Right ventricle myocardium inferior (tissue), 1 donor: ENCODE results near the gene COL4A1. TPM values are rescaled to one million over a fixed set of nuclear protein-coding genes. Genes with fewer than 3 reads are reported as not detected.

ENCODE experiments used
- ATAC-seq: fragments of 200-7000 bp; cut with Tn5 transposase; one replicate; pipeline ENCODE4 v1.9.1; 2020; ENCODE audit warnings: mild to moderate bottlenecking, moderate library complexity
- DNase-seq: peaks from one replicate; pipeline ENCODE4 v3.0.0; 2021; ENCODE audit errors: missing footprints
- intact Hi-C: fragments of 100-400 bp; cut with DNase I; formaldehyde crosslinking; loops from one replicate; pipeline ENCODE4 v1.11.0; 2022
- total RNA-seq: library from RNA; stranded (reverse); fragmentation: NEBNext Ultra II Directional; extraction: Animal tissue kit (Norgen Biotek cat#: 25700); gene quantifications from one replicate; pipeline ENCODE4 v1.2.1, GENCODE V29; 2021
- donor health status: DM: no; HTN: yes; CAD: no; lungs with severe emphysema.

Gene COL4A1
- total RNA-seq, 1 donor from 2014 or later, result 128 TPM

DNA sequence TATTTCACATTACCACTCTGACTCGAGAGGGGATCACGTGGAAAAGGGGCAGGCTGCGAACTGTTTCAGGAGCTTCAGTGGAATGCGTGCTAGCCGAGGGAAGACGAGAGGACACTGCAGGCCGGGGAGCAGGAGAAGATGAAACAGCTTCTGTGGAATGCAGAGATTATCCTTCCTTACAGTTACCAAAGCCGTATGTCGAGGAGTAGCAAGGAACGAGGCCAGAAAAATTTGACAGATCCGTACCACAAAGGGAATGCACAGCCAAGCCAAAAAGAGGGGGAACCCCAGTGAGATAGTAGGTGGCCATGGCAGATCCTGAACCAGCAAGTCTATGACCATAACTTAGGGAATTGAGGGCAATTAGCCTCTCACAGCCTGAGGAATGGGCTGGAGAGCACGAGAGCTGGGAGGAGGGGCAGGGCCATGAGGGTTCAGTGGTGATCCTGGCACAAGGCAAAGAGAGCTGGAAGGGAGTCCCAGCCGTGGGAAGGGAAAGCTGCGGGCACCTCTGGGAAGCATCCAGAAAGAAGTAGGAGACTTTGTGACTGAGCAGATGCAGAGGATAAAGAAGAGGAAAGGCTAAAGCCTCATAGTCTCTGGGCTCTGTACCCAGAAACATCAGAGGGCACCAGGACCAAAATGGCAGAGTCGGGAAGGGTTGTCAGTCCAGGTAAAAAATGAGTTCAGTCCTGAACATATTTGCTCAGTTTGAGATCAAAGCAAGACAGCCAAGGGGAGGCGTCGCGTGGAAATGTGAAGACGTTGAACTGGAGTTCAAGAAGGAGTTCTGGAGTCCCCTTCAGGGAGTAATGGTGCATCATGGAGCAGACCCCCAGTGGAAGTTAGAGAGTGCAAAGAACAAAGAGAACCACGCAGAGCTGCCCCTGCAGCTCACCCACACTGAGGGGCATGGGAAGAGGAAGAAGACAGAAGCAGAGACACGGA, 5.1 kb downstream of the COL4A1 start:
- no peak for DNase-seq
- ATAC-seq, result no peak
- intact Hi-C loops, result no loop called here

- no peak for ATAC-seq
- intact Hi-C loops, result no loop called here
- DNase-seq, result no peak
Measured at GRCh38 chr13:110301083-110301482, 5.9 kb downstream of the COL4A1 start.

DNA sequence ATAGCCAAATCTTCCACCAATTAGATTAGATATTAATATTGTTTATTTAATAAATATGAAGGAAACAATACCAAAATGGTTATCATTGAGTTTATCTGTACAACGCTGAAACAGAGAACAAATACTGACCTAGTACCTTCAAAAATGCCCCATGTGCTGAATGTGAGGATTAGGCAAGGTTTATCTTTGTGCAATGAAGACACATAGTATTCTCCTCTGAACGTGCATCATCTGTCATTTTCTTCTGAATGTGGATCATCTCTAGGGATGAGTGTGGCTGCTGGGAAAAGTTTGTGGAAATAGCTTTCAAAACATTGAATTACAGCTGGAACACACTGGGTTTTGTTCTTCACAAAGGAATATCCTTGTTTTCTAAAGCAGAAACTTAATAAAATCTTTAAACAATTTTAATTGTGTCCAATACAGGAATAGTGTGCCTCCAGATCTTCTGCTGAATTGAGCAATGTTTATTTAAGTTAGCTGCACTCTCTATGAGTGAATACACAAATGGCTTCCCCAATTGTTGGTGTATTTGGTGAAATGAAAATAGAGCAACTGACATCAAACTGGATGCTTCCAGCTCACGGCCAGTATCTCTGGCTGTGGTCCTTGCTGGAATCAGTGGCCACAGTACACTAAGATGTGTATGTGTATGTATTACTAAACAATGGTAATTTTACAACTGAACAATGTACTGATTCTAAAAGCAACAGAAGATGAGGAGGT, 6.7 kb downstream of the COL4A1 start:
- DNase-seq (no peak), ATAC-seq (no peak)
- intact Hi-C loops, result no loop called here

- DNase-seq (no peak), ATAC-seq (no peak)
- intact Hi-C loops, result no loop called here
Measured at GRCh38 chr13:110299283-110299840, 7.6 kb downstream of the COL4A1 start.

GRCh38 chr13:110298505-110299282, 8.3 kb downstream of the COL4A1 start:
- DNase-seq, result no peak
- intact Hi-C loops, result no loop called here
- peak; percentile 15 for ATAC-seq

DNA sequence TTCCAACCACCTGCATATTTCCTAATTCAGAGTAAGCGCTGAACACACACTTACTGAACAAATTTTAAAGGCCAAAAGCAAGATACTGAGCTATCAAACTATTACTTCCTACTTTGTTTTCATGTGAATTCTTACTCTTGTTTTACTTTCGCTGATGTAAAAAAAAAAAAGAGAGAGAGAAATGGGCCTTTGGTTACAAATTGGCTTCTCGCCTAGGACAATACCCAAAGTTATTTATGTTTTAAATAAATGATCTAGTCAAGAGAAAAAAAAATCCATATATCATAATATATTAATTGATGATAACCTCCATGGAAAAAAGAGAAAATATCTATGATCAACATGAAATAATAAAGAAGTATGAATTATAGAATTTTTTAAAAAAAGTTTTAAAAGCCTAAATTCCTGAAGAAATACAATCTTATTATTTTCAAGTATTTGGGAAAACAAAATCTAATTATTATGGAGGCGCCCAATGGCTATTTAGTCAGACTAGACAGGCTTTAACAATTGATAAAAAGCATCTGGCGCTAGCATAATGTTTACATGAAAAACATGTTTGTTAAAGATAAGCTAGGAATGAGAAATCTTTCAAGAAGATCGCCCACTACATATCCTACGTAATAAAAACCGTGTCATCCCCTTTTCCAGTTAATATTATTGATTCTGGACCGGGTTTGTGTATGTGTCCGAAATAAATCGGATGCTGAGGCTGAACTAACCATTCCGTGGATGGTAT, 9.0 kb downstream of the COL4A1 start:
- ATAC-seq, result no peak
- DNase-seq, result no peak
- intact Hi-C loops, result no loop called here

DNA sequence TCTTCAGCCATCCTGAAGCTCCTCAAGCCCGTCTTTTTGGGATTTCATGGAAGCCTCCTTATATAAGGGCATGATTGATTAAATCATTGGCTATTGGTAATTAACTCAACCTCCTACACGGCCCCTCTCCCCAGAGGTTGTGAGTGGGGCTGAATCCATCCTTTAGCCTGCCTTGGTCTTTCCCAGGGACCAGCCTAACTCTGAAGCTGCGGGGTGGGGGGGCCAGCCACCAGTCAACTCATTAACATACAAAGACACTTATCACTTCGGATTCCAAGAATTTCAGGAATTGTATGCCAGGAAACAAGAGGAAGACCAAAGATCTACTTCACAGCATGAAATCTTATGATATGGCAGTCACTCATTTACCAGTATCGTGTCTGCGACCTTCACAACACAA, 9.9 kb downstream of the COL4A1 start:
- intact Hi-C loops, result no loop called here
- ATAC-seq (no peak), DNase-seq (no peak)

- intact Hi-C loops, result no loop called here
- ATAC-seq (no peak), DNase-seq (no peak)
Measured at GRCh38 chr13:110294622-110295021, 12.3 kb downstream of the COL4A1 start.

DNA sequence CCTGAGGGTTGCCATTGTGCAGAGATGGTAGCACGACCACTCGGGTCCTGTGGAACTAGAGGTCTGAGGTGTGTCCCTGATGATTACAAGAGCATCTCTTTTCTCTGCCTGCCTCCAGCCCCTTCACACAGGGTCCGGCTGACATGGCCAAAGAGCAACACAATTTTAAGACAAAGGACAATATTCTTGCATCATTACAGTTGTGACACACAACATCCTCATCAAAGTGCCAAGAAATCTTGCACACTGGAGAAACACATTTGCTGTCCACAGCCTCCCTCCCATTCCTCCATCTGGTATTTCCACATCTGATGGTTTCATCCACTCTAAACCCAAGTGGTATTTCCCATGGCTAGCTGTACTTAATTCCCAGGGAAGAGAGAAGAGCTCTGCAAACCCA, 12.8 kb downstream of the COL4A1 start:
- no peak for DNase-seq
- peak; percentile 86 for ATAC-seq

GRCh38 chr13:110293649-110294048, 13.3 kb downstream of the COL4A1 start:
- intact Hi-C loops, result no loop called here
- DNase-seq, result no peak
- ATAC-seq, result peak; percentile 47

More for the DNA sequence above, 12.8 kb downstream of the COL4A1 start:
- intact Hi-C loops, result no loop called here

DNA sequence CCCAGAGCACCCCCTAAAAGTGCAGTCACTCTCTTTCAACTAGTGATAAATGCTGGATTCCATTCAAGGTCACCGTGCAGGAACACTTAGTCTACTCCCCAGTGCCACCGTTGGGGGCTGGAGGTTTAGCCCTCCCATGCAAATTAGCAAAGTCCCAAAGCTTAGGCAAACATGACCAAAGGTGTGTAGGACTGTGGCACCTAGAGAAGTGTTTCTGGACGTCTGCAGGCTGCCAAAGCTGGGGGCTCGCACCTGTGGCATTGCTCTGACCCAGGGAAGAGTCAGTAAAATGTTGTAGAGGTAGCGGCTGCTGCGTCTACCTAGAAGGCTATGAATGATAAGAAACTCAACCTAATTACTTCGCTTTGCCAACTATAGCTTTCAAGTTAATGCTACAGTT, 13.9 kb downstream of the COL4A1 start:
- DNase-seq (no peak), ATAC-seq (no peak)
- intact Hi-C loops, result no loop called here

DNA sequence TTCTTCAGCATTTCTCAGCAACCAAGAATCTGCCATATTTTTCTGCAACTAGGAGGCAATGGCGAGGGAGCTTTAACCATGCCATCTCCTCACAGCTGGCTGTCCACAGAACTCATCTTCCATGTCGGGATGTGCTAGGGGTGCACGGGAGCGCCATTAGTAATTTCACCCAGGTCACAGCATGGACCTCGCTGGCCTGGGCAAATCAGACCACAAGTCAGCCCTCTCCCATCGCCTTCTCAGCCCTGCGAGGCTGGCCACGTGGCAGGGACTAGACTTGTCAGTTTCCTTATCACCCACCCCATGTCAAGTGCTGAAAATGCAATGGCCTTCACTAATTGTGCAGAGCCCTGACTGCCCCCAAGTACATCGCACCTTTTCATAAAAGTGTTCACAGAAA, 15.7 kb downstream of the COL4A1 start:
- DNase-seq (no peak), ATAC-seq (no peak)
- intact Hi-C loops, result no loop called here

- no peak for DNase-seq
- intact Hi-C loops, result no loop called here
- ATAC-seq, result no peak
Measured at GRCh38 chr13:110290826-110291225, 16.1 kb downstream of the COL4A1 start.

- intact Hi-C loops, result no loop called here
- DNase-seq, result no peak
- ATAC-seq, result no peak
Measured at GRCh38 chr13:110290153-110290552, 16.8 kb downstream of the COL4A1 start.

DNA sequence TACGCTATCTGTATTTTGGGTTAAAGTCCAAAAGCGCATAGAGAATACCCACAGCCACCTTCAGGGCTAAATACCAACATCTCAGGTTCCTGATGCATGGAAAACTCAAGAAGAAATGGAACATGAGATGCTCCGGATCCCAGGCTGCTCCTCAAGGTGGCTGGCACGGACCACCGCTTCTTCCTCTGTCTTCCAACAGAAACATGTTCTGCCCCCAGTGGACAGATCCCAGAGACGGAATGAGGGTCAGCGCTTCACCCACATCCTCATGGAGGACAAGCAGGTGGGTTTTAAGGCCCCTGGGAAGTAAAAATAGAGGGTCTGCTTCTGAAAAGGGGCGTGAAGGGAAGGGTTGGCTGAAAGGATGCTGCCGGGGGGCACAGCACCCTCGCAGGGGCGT, 17.3 kb downstream of the COL4A1 start:
- no peak for DNase-seq
- intact Hi-C loops, result no loop called here
- ATAC-seq, result no peak

DNA sequence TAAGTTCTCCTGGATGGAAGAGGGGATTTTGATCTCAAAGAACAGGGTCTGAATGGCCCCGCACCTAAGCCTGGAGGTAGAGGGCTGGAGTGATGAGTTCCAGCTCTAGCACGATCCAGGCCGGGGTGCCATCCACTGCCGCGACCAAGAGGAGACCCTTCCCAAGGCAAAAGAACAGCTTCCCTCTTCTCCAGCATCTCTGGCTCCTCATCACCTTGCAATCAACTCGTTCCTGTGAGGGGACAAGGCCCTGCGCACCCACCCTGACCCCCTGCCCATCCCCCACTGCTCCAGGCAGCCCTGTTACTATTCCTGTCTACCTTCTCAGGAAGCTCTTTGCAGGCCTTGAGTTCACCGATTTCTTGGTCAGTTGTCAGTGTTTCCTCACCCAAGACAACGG, 17.8 kb downstream of the COL4A1 start:
- ATAC-seq (no peak), DNase-seq (no peak)
- intact Hi-C loops, result no loop called here

DNA sequence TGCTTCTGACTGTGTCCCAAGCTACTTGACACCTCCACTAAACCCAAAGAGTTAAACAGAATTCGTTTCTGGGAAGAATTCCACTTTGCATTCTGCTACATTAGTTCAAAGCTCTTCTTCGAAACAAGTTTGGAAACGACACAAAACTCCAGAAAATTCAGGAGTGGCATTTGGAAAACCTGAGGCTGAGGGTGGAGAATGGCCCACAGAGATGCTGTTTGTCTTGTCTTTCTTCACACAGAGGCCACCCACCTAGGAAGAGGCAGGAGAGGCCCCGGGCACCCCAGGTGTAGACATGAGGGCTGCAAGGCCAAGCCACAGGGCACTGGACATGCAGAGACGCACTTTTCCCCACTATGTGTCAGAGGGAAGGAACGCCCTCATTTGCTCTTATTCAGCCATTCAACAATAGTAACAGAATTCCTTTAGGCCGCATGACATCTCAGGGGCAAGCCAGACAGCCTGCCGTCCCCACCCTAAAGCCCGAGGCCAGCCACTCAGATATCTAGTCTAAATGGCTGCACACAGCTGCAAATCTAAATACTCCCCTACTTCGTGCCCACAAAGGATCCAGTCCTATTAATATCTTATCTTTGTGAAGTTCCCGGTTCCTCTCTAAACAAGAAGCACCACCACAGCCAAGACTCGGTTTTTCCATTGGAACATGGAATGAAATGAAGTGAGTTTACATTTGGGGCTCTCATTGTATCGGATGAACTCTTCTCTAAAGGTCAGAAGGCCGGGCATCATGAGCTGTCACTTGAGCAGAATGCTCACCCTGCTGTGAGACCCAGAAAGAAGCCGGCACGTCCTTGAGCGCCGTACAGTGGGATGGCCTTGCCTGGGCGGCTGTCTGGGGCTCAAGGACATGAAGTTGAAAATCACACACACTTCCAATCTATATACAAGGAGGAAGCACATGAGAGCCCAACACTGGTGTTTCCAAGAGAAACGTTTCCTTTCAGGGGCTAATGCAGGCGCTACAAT, 19.8 kb downstream of the COL4A1 start:
- no peak for DNase-seq
- peak; percentile 55 for ATAC-seq
- intact Hi-C loops, result no loop called here
